Germinal center (tissue), 1 donor: ENCODE data around the gene KLHL29.
"Not testable (repeated sequence)": the region's sequence is repeated elsewhere in the genome, so short reads cannot be mapped to it uniquely, and the experiment has no call there.

Experiments
- DNase-seq: peaks from one replicate; pipeline ENCODE4 v3.0.0; 2012; ENCODE audit warnings: mixed read lengths, low spot score

The KLHL29 gene

DNA sequence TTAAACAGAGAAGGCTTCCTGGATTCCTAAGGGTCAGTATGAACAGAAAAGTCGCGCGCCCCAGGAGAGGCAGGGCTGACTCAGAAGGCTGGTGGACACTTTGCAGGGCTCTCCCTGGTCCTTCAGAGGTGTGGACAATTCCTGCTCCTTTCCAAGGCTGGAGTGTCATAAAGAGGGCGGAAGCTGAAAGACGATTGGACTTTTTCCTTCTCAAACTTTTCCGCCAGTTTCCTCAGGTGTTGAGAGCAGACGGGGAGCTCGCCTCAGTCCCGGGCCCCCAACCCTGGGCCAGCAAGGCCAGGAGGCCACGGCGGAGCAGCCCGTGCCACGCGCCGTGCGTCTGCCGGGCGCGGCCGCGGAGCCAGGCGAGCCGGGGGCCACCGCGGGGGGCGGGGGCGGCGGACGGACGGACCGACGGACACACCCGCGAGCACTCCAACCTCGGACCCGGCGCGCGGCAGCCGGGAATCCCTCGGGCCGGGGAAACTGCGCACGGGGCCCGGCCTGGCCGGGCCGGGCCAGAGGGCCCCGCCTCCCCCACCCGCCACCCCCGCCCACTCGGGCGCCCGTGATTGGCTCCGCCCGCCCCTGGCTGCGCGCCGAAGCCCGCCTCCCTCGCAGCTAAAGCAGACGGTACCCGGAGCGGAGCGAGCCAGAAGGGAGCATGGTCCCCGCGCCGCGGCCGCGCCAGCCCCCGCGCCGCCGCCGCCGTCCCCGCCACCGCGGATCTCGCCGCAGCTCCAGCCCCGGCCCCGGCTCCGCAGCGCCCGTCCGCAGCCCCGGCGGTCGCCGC, at the start of gene KLHL29:
KLHL29 (plus strand) TSS at position 629 of the 793 bp plus-strand sequence. CDS start 177,018 bp downstream, outside the sequence.
- DNase-seq = peak; percentile 96

DNA sequence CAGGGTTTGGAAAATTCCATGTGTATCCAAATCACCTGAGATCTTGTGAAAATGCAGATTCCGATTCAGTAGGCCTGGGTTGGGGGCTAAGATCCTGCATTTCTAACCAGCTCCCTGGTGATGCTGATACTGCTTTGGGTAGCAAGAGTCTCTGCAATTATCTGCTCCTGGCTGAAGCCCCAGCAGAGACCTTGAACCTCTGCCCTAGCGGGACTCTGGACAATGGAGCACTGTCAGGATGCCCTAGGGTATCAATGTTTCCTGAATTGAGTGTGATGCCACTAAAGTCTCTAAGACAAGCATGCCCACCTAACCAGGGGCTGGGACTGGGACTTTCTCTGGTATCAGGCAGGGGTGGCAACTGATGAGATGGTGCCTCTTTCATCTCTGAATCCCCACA, 49.4 kb upstream of the KLHL29 start:
- DNase-seq = no peak

DNA sequence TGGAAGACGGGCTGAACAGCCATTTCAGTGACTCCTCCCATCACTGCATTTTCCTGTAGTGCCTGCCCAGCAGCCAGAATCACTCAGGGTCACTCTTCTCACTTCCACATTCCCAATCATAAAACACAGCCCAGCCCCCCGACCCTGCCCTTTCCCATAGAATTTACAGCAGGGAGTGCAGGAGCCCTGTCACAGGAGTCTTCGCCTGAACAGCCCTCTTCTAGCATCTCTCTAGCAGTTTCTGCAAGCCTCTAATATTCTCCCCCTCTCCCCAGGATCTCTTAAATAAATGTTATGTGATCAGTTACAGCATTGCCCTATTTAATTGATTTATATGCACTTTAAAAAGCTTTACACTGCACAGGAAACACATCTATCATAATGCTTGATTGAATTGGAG, 42.9 kb upstream of the KLHL29 start:
- no peak for DNase-seq

DNA sequence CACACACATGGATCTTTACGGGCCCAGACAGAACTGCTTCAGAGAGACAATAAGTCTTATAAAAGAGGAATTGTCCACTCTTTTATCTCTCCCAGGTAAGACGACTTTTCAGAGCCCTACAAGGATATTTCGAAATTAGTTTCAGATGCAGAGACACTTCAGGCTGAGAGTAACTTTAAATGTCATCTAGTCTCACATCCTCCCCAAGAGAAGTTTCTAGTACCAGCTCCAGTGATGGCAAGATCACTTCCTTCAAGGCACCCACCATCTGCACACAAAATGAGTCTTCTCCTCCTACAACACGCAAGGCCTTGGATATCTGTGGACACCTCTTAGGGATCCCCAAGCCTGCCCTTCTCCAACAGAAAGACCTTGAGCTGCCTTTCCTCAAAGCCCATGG, 39.0 kb upstream of the KLHL29 start:
- DNase-seq = no peak

DNA sequence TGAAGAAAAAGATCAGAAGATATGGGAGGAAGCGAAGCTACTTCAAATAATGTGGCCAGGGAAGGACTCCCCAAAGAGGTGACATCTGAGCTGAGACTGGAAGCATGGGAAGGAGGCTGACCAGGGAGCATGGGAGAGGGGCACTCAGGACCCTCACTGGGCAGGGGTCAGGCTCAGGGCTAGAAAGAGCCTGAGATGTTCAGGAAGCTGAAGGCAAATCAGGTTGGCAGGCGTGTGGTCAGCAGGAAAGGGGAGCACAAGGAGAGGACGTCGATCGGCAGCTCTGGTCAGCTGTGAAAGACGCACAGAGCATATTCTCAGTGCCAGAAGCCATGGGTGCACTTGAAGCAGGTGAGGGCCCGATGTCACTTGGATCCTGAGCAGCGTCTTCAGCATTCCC, 38.2 kb upstream of the KLHL29 start:
- DNase-seq = no peak

DNA sequence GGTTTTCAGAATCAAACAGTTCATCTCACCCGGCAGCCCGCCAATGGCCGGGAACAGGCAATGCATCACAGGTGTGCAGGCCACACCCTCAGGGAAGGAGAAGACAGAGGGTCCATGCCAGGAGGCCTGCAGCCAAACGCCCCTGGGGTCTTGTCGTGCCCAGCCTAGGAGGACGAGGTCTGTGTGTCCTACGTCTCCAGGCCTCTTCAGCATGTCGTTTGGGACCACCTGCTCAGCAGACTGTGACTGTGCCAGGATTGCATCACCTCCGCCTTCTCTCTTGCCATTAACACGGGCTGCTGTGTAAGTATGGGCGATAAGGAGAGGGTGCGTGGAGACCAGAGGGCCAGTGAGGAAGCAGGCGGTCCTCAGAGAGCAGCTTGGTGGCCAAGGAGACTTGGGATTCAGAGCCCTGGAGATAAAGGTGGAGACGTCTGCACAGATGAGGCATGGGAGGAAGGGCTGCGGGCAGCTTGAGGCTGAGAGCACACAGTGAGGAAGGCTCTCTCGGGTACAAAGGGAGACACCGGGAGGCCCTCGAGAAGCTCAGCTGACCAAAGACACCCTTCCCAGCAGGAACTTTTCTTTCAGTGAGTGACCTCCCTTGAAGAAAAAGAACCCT, 37.4 kb upstream of the KLHL29 start:
- DNase-seq = no peak

DNA sequence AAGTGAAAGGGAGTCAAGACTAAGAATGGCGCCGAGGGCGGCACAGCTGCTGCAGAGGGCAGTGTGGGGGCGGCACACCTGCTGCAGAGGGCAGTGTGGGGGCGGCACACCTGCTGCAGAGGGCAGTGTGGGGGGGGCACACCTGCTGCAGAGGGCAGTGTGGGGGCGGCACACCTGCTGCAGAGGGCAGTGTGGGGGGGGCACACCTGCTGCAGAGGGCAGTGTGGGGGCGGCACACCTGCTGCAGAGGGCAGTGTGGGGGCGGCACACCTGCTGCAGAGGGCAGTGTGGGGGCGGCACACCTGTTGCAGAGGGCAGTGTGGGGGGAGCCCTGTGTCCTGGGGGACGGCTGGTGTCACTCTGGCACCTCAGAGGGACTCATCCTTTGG, 36.9 kb upstream of the KLHL29 start:
- not testable (repeated sequence) for DNase-seq

DNA sequence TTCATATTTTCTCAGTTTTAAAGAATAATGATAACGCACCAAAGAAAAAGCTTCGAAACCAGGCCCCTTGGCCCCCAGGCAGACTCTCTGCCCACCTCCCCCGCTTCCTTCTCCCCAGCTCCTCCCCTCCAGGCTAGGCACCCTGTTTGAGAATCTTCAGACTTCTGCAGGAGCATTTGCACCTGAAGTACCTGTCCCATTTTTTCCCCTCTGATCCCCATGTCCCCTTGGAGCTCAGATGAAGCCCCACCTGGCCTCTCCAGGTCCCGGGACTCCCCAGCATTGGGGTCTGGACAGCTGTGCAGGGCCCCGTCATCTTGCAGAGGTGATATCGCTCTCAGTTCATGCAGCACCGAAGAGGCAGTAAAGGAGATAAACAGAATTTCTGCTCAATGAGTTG, 35.5 kb upstream of the KLHL29 start:
- DNase-seq = no peak

DNA sequence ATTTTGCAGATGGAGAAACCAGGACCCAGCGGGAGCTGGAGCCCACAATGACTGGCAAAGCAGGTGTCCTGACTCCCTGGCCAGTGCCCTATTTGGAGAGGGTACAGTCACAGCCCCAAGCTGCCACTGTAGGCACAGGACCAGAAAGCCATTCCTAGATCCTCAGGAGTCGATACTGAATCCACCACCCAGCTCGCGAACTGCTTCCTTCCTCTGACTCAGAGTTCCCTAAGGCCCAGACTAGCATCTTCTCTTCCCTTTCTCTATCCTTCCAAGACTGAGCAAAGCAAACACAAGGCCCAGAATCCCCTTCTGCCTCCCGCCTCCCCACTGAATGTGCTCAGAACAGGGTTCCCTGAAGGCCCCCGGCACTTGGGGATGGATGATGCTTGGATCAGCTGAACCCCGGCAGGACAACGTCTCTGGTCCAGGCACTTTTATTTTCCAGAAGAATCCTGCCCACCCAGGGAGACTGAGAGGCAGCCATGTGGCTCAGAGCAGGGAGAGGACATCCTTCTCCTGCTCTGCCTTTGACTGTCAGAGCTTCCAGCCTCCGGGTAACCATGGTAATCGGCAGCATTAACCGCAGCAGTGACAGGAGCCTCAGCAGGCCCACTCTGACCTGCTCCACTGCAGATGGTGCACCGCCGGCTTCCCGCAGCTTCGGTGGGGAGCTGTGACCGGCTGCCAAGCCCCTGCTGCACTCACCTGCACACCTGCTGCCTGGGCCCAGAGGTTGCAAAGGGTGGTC, 34.8 kb upstream of the KLHL29 start:
- no peak for DNase-seq

DNA sequence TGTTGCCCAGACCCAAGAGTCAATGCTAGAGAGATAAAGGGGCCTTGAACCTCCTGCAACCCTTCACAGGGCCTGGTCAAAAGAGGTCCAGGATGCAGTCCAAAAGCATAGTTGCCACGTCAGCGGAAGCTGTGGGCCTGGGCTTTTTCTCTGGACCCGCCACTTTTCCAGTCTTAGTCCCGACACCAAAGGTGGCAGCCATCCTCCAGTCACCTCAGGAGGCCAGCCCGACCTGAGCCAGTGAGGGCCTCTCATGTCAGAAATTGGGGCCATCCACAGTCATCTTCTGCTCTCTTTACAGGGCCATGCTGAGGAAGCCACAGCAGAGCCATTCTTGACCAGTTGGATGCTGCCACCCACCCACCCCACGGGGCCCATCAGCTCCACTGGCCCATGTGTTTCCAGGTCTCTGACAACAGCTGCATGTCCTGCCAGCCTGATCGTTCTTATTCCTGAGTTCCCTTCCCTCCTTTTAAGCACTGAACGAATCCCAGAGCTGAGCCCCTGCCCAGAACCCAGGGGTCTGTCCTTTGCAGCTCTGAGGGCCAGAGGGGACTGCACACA, 34.1 kb upstream of the KLHL29 start:
- DNase-seq = no peak

DNA sequence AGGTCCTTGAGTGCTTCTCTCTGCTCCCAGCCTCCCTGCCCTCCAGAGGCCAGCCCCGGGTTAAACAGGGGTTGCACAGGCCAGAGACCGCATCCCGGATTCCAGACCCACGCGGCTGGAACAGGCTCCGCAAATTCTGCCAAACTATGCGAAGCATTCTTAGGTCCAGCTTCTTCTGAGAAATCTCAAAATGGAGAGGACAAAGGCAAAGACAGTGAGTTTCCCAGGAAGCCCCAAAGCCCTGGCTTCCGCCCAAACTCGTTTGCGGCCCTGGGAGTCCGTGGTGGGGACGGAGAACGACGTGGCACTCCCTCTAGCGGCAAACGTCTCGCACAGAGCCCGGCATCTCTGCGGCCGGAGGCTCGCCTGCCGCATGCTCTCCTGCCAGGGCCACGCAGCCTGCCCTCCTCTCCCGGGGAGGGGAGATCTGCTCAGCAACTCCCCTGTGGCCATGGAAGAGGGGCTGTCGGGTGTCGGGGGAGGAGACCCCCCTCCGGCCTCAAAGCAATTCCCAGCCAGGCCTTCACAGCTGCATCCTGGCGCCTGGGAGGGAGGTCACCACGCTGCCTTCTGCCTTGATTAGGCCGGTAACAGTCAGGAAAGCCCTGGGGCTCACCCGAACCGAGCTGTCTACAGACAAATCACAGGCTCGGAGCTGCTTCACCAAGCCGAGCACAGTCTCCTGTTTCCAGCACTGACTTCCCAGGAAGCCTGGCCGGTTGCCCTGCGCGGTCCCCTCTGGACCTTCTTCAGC, 33.4 kb upstream of the KLHL29 start:
- DNase-seq = peak; percentile 85

DNA sequence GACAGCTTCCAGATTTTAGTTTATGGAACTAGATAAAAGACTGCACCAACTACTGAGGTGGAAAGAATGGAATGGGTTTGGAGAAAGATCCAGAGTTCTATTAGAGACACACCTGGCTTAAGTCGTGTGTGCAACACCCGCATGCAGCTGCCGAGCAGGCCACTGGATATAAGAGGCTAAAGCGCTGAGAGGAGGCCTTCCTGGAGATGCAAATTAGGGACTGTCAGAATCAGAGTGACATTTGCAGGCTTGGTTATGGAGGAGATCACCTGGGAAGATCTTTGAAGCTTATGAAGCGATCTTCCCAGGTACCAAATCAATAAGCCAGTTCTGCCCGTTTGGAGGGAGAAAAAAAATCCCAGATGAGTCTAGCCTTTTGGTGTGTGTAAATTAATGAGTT, 30.4 kb upstream of the KLHL29 start:
- DNase-seq = peak; percentile 24

DNA sequence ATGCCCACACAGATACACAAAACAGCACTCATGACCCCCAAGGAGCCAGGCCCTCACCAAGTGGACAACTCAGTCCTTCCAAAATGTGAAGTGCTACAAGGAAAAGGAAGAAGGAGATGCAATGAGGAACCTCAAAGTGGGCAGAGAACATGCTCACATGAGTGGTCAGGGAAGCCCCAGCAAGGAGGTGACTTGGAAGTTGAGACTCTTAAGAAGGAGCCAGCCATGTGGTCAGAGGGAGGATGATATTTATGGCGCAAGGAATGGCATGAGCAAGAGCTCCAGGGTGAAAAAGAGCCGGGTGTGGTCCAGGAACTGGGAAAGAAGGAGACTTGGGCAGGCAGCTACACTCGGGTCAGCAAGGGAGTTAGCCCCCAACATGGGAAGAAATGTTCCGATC, 30.0 kb upstream of the KLHL29 start:
- DNase-seq = no peak

DNA sequence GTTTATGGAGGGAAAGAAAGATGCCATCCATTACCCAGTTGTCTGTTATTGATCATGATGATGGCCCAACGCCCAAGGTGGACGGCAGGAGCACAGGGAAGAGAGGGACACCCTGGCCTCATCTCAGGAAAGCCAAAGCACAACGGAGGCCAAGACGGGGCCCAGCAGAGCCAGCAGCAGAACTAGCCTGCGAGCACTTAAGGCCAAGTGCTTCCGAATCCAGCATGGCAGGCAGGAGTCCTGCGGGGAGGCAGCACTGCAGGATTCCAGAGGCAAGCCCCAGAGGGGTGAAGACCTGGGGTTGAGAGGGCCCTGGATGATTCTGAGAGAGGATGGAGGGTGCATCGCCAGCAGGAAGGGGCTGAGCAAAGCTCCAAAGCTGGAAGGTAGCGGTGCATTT, 28.3 kb upstream of the KLHL29 start:
- no peak for DNase-seq

DNA sequence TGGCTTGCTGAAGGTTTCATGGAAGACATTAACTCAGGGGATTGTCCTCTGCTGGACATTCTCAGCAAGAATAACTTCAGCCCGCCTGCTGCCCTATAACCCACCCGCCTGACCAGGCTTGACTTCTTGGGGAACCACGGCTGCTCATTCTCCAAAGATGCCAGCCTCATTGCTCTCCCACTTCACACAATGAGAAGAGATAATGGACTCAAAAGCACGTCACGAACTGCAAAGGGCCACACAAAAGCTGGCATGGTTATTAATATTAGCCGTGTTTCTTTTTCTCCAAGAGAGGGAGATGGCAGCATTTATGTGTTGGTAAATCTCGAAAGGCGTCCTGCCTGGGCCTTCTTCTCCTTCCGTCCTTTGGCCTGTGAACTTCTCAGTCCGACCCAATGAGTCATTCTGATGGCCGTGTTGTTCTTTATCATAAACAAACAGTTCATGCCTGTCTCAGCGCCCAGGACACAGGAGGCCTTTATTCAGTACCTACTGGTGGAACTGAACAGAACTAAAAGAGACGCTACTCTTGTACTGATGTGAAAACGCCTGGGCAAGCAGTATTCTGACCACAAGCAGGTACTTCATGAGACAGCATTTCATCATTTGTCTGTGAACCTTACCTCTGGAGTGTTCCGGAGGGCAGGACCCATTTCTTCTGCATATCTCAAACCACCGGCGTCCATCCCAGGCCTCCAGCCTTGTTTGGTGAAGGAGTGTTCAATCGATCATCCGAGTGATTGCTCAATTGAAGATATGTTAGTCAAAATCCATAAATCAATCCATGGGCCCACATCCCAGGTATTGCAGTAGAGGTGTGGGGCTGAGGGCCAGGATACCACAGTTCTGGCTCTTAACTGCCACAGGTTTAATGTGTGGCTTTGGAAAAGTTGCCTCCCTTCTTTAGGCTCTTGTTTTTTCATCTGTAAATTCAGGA, 25.1 kb upstream of the KLHL29 start:
- no peak for DNase-seq

DNA sequence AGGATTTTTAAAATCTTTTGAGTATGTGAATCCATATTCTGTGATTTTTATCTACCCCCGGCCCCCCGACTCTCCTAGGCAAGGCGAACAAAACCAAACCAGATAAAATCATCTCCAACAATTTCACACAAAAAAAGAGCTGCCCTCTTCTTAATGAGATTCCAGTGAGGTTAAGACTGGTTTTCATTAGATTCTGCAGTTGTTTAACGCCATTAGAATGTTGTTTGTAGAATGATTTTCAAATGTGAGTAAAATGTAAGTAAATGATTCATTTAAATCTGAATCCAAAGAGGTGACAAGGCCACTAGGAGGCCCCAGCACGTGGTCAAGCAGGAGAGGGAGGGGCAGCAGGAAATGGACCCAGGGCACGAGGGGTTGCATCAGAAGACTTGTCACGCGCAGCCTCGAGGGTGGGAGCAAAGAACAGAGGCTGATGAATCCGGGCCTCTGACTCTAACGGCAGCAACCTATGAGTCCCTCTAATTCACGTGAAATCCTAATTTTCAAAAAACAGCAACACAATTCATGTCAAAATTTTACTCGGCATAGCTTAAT, 24.3 kb upstream of the KLHL29 start:
- no peak for DNase-seq

DNA sequence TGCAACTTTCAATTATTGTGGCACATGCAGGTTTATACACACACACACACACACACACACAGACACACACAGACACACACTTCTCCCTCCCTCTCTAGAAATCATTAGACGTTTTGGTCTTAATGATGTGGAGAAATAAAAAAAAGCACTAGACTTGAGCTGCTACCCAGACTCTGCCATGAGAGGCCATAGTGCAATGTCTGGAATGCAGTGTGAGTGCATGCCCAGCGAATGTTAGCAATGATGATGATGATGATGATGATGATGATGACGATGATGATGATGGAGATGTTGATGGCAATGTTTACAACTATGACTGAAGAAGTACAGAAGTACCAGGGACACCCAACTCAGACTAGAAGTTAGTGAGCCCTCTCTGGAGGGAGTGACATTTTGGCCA, 23.8 kb upstream of the KLHL29 start:
- DNase-seq = no peak

DNA sequence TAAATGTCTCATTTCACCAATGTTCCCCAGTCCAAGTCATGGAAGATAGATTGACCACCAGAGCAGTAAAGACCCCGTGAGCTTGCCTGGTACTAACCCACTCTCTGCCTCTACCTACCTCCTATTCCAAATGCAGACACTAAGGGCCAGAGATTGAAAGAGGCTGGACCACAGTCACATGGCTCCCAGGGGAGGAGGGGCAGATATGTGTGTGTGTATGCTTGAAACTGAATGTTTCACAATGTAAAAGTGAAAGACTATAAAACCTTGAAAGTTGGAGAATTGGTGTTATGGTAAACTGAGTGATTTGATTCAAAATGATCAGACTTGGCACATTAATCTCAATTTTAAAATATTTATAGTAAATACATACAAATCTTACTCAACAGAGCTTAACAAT, 21.7 kb upstream of the KLHL29 start:
- DNase-seq = no peak

DNA sequence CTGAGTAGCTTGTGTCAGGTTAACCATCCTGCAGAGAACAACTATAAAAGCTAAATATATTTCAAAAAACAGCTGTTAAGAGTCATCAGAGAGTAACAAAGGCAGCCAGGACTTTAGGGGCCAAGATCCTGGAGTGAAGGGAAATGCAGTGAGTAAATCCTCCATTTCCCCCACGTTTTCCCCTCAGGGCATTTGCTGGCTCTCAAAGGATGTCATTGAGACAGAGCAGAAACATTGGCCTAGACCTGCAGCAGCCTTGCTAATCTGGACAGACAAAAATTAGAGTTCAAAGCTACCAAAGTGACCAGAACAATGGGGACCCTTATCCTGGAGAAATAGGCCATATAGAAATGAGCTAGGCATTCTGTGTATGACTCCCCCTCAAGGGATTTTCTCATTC, 21.1 kb upstream of the KLHL29 start:
- no peak for DNase-seq

DNA sequence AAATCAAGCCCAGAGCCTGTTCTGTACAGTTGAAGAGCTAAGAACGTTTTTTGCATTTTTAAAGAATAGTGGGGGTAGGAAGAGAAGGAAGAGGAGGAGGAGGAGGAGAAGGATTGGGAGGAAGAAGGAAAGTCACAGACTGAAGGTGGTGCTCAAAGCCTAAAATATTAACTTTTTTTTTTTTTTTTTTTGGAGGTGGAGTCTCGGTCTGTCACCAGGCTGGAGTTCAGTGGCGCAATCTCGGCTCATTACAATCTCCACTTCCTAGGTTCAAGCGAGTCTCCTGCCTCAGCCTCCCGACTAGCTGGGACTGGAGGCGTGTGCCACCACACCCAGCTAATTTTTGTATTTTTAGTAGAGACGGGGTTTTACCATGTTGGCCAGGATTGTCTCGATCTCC, 18.3 kb upstream of the KLHL29 start:
- DNase-seq = no peak

DNA sequence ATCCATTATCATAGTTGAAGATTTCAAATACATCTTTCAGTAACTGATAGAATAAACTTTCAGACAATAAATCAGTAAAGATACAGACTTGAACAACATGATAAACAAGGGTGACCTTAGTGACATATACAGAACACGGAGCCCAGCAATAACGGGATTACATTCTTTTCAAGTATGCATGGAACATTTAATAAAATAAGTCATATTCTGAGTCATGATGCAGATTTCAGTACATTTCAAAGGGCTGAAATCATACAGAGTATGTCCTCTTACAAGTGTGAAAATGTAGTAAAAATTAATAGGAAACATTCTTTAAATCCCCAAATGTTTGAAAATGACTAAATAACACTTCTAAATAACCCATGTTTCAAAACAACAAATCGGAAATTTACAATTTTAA, 17.2 kb upstream of the KLHL29 start:
- no peak for DNase-seq
